Heart left ventricle (tissue), 13 donors: ENCODE data around the gene MEGF11.

ENCODE experiments used
- POLR2A ChIP-seq, 2 donors: fragments of 450-650 bp; IDR thresholded peaks; one replicate each; pipeline ENCODE4 v1.6.1; 2017; ENCODE audit warnings: antibody characterized with exemption in 2 of 2, mild to moderate bottlenecking in 2 of 2, moderate library complexity in 2 of 2
- TF ChIP-seq, protein P1 (sequence below), 12 donors: fragments of 200-600 bp; sonication (generic) in 4 of 12; IDR thresholded peaks; one replicate each; pipeline versions ENCODE4 v1.5.0 to v1.8.0; 2018 to 2022; ENCODE audit warnings: antibody characterized with exemption in 12 of 12, mild to moderate bottlenecking in 5 of 12
- donor health status: ischemic (EF 13 %, LVEDD 7.1; RV severe dilation, severe dysfunction).
- donor health status: DM: no; HTN: yes; CAD: no.
- donor health status: DM: no; HTN: no; CAD: no.
- donor health status: ischemic (EF 25% LVEDD 6.9; RV normal size, moderate dysfunction).
- donor health status: ischemic (EF 25% LVEDD 5.7; RV mildly dilated, moderate dysfunction).
- donor health status: ischemic (EF 35%, LVEDD 5.7; RV mildly dilated, moderate dysfunction).
- donor health status: nonischemic (EF 11% LVEDD 7.7; RV severe dilation, severe dysfunction).
- donor health status: DM: yes; HTN: yes; CAD: no.
- donor health status: PGD.
- donor health status: ischemic (EF 29% LVEDD 5.4; RV normal size, mild dysfunction).
- donor health status: nonischemic (EF 23%, LVEDD 6.1; RV moderate dilation, normal function).

DNA sequence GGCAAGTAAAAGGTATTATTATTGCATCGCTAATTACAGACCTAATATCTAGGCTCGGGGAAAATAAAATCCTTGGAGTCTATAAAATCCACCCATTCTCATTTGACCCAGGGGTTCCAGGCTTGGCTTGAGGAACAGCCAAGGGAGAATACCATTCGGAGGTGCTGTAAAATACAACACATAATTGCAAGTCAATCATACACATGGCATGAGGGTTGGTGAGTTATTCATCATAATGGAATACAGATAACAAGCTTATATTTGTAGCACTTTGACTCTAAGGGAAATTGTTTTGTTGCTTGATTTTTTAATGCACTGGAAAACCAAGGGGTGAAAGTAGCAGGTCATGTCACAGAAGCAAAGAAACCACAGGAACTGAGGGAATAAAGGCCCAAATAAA lies 23.0 kb upstream of the MEGF11 start:
- TF ChIP-seq, protein P1, sequence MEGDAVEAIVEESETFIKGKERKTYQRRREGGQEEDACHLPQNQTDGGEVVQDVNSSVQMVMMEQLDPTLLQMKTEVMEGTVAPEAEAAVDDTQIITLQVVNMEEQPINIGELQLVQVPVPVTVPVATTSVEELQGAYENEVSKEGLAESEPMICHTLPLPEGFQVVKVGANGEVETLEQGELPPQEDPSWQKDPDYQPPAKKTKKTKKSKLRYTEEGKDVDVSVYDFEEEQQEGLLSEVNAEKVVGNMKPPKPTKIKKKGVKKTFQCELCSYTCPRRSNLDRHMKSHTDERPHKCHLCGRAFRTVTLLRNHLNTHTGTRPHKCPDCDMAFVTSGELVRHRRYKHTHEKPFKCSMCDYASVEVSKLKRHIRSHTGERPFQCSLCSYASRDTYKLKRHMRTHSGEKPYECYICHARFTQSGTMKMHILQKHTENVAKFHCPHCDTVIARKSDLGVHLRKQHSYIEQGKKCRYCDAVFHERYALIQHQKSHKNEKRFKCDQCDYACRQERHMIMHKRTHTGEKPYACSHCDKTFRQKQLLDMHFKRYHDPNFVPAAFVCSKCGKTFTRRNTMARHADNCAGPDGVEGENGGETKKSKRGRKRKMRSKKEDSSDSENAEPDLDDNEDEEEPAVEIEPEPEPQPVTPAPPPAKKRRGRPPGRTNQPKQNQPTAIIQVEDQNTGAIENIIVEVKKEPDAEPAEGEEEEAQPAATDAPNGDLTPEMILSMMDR (IDR thresholded peaks at IDR 0.05) = no peak
- TF ChIP-seq POLR2A (IDR thresholded peaks at IDR 0.05) = no peak
